H1 (cell line): ENCODE measurements around the gene SYP. TPM values are rescaled to one million over a fixed set of nuclear protein-coding genes. Genes with fewer than 3 reads are reported as not detected.

Experiments
- CTCF ChIA-PET: fragments of 300-600 bp; sonication (Branson Sonifier 250); formaldehyde crosslinking; loops from one replicate; lab custom pipeline; 2021; ENCODE audit not compliant: partially characterized antibody; lab: Charles Lee
- POLR2A ChIA-PET: fragments of 300-600 bp; sonication (Branson Sonifier 250); formaldehyde crosslinking; loops from one replicate; lab custom pipeline; 2021; ENCODE audit warnings: inconsistent platforms; ENCODE audit not compliant: partially characterized antibody; lab: Charles Lee
- DNase-seq, 2 experiments: peaks; one replicate each; pipeline versions ENCODE4 v3.0.0 to v3.0.0-alpha.2; 2010 to 2022; ENCODE audit warnings: low spot score in 2 of 2, low read depth in 1 of 2, mixed read lengths in 1 of 2
- FAIRE-seq: peaks from 2 replicates; lab custom pipeline; 2011; peaks lifted over from hg19 to GRCh38; lab: Jason Lieb, UNC
- H2AFZ ChIP-seq: 2 replicates; pipeline ENCODE4 v1.8.1; 2012; ENCODE audit warnings: low read length, inconsistent platforms
- H2AK5ac ChIP-seq: 2 replicates; pipeline ENCODE4 v1.6.1; 2013; ENCODE audit warnings: low read depth, low read length
- H2BK120ac ChIP-seq: replicated peaks from 2 replicates; pipeline ENCODE3; 2013; ENCODE audit warnings: low read depth, low read length, inconsistent platforms
- H2BK12ac ChIP-seq: 2 replicates; pipeline ENCODE4 v1.6.1; 2013; ENCODE audit warnings: low read depth, low read length
- H2BK15ac ChIP-seq: 2 replicates; pipeline ENCODE4 v1.6.1; 2013; ENCODE audit warnings: low read length
- H2BK20ac ChIP-seq: 2 replicates; pipeline ENCODE4 v1.6.1; 2013; ENCODE audit warnings: low read length
- H2BK5ac ChIP-seq: 2 replicates; pipeline ENCODE4 v1.6.1; 2013; ENCODE audit warnings: low read depth, low read length
- H3K14ac ChIP-seq: 2 replicates; pipeline ENCODE4 v1.6.1; 2013; ENCODE audit warnings: inconsistent platforms; ENCODE audit not compliant: insufficient read length
- H3K18ac ChIP-seq: 2 replicates; pipeline ENCODE4 v1.6.1; 2013; ENCODE audit warnings: low read length; ENCODE audit errors: extremely low read depth
- H3K23ac ChIP-seq: 2 replicates; pipeline ENCODE4 v1.6.1; 2013; ENCODE audit warnings: inconsistent platforms; ENCODE audit not compliant: insufficient read length
- H3K23me2 ChIP-seq: 2 replicates; pipeline ENCODE4 v1.6.1; 2013; ENCODE audit warnings: low read depth, low read length
- H3K27ac ChIP-seq: 2 replicates; pipeline ENCODE4 v1.6.1; 2011; ENCODE audit warnings: low read depth, low read length, inconsistent platforms
- H3K27me3 ChIP-seq, 4 experiments: replicated peaks in 1 of 4; 1 replicate in 1 of 4; 2 replicates in 3 of 4; pipeline versions ENCODE4 v1.6.1 to v1.8.1; 2011 to 2013; ENCODE audit warnings: low read length in 3 of 4, mild to moderate bottlenecking in 3 of 4, inconsistent platforms in 2 of 4, mixed read lengths in 2 of 4, moderate library complexity in 1 of 4; ENCODE audit not compliant: control insufficient read depth in 3 of 4, insufficient read depth in 3 of 4; ENCODE audit errors: extremely low read depth in 1 of 4
- H3K36me3 ChIP-seq, 4 experiments: 2 replicates each; pipeline versions ENCODE4 v1.6.1 to v1.8.1; 2011 to 2013; ENCODE audit warnings: mild to moderate bottlenecking in 4 of 4, low read length in 3 of 4, moderate library complexity in 2 of 4, control low read depth in 1 of 4, inconsistent platforms in 1 of 4; ENCODE audit not compliant: insufficient read depth in 4 of 4, control insufficient read depth in 2 of 4
- H3K4ac ChIP-seq: replicated peaks from 2 replicates; pipeline ENCODE3; 2013; ENCODE audit warnings: low read length, low read depth, mixed read lengths, inconsistent platforms; ENCODE audit not compliant: insufficient read length
- H3K4me1 ChIP-seq, 4 experiments: replicated peaks in 1 of 4; 1 replicate in 1 of 4; 2 replicates in 3 of 4; pipeline versions ENCODE4 v1.6.1 to v1.8.1; 2011 to 2013; ENCODE audit warnings: low read length in 3 of 4, inconsistent platforms in 2 of 4, mixed read lengths in 1 of 4; ENCODE audit not compliant: insufficient read depth in 4 of 4, control insufficient read depth in 3 of 4
- H3K4me2 ChIP-seq, 2 experiments: 2 replicates each; pipeline versions ENCODE4 v1.6.1 to v1.8.1; 2011 to 2013; ENCODE audit warnings: low read depth in 2 of 2, low read length in 2 of 2, control low read depth in 1 of 2, inconsistent platforms in 1 of 2, mild to moderate bottlenecking in 1 of 2; ENCODE audit not compliant: insufficient read depth in 1 of 2
- H3K4me3 ChIP-seq, 4 experiments: fragments of 200-600, 300-600 bp in 1 of 4; sonication (generic), shearing (Covaris generic), sonication (Bioruptor Twin) in 1 of 4; 2 replicates each; pipeline versions ENCODE4 v1.5.1 to v1.8.1; 2011 to 2016; ENCODE audit warnings: low read length in 4 of 4, low read depth in 3 of 4, control low read depth in 2 of 4, inconsistent platforms in 2 of 4, mild to moderate bottlenecking in 2 of 4, mixed read lengths in 1 of 4, moderate library complexity in 1 of 4; ENCODE audit not compliant: insufficient read depth in 2 of 4; ENCODE audit errors: extremely low read depth in 1 of 4
- H3K56ac ChIP-seq: replicated peaks from 2 replicates; pipeline ENCODE3; 2013; ENCODE audit warnings: low read depth, mild to moderate bottlenecking, mixed read lengths, low read length, inconsistent platforms; ENCODE audit not compliant: insufficient read length
- H3K79me1 ChIP-seq: 2 replicates; pipeline ENCODE4 v1.6.1; 2013; ENCODE audit warnings: low read depth, low read length, control low read depth
- H3K79me2 ChIP-seq, 2 experiments: 2 replicates each; pipeline versions ENCODE4 v1.6.1 to v1.8.1; 2012 to 2013; ENCODE audit warnings: low read length in 2 of 2, mild to moderate bottlenecking in 2 of 2, inconsistent platforms in 1 of 2; ENCODE audit not compliant: insufficient read depth in 2 of 2, control insufficient read depth in 1 of 2
- H3K9ac ChIP-seq, 4 experiments: replicated peaks in 1 of 4; 1 replicate in 1 of 4; 2 replicates in 3 of 4; pipeline versions ENCODE4 v1.6.1 to v1.8.1; 2011 to 2013; ENCODE audit warnings: low read depth in 3 of 4, low read length in 3 of 4, control low read depth in 2 of 4, mild to moderate bottlenecking in 2 of 4, moderate library complexity in 2 of 4, inconsistent platforms in 1 of 4; ENCODE audit errors: extremely low read depth in 1 of 4
- H3K9me3 ChIP-seq, 2 experiments: 2 replicates each; pipeline versions ENCODE4 v1.6.1 to v1.8.1; 2012 to 2013; ENCODE audit warnings: mild to moderate bottlenecking in 2 of 2, moderate library complexity in 2 of 2, control low read depth in 1 of 2, inconsistent platforms in 1 of 2, low read depth in 1 of 2, low read length in 1 of 2, mixed read lengths in 1 of 2; ENCODE audit not compliant: insufficient read depth in 2 of 2
- H4K20me1 ChIP-seq, 2 experiments: replicated peaks in 1 of 2; 2 replicates each; pipeline versions ENCODE3 to v1.8.1; 2011 to 2013; ENCODE audit warnings: inconsistent platforms in 2 of 2, low read length in 2 of 2, mild to moderate bottlenecking in 1 of 2; ENCODE audit not compliant: insufficient read depth in 2 of 2, control insufficient read depth in 1 of 2
- H4K5ac ChIP-seq: 2 replicates; pipeline ENCODE4 v1.6.1; 2013; ENCODE audit warnings: low read length, low read depth, mixed read lengths, inconsistent platforms; ENCODE audit not compliant: insufficient read length
- H4K8ac ChIP-seq: 2 replicates; pipeline ENCODE4 v1.8.0; 2013; ENCODE audit warnings: mild to moderate bottlenecking, moderate library complexity, low read length, inconsistent platforms; ENCODE audit not compliant: insufficient read depth; ENCODE audit errors: extremely low read depth
- H4K91ac ChIP-seq: replicated peaks from 2 replicates; pipeline ENCODE3; 2013; ENCODE audit warnings: low read length, mixed read lengths, inconsistent platforms; ENCODE audit not compliant: insufficient read length
- ASH2L ChIP-seq: fragments of 200-600, 300-600 bp; sonication (generic); IDR thresholded peaks from one replicate; pipeline ENCODE4 v1.7.1; 2017; ENCODE audit warnings: low read length
- CHD2 ChIP-seq: IDR thresholded peaks from 2 replicates; pipeline ENCODE4 v1.6.1; 2012; ENCODE audit warnings: low read length, improper control_type of control experiment
- FOSL1 ChIP-seq: IDR thresholded peaks from 2 replicates; pipeline ENCODE4 v1.6.1; 2011; ENCODE audit warnings: mild to moderate bottlenecking, low read depth, low read length, moderate library complexity; ENCODE audit not compliant: insufficient read depth
- KDM1A ChIP-seq: fragments of 200-600, 300-600 bp; sonication (generic); IDR thresholded peaks from 2 replicates; pipeline ENCODE4 v1.7.1; 2016; ENCODE audit warnings: mild to moderate bottlenecking, low read length, borderline replicate concordance
- MAFK ChIP-seq: IDR thresholded peaks from 2 replicates; pipeline ENCODE4 v1.6.1; 2012; ENCODE audit warnings: low read depth, mild to moderate bottlenecking, improper control_type of control experiment, low read length
- PHF8 ChIP-seq: fragments of 200-600 bp; sonication (generic); conservative IDR thresholded peaks from 2 replicates; pipeline ENCODE4 v1.7.1; 2012; ENCODE audit warnings: low read depth, mild to moderate bottlenecking, inconsistent platforms, low read length, moderate library complexity
- RFX5 ChIP-seq: IDR thresholded peaks from 2 replicates; pipeline ENCODE4 v1.6.1; 2011; ENCODE audit warnings: low read depth, low read length, improper control_type of control experiment, borderline replicate concordance
- SIN3A ChIP-seq, 2 experiments: IDR thresholded peaks in 1 of 2; conservative IDR thresholded peaks in 1 of 2; 2 replicates each; pipeline ENCODE4 v1.6.1; 2011 to 2012; ENCODE audit warnings: low read length in 2 of 2, improper control_type of control experiment in 1 of 2, low read depth in 1 of 2, mild to moderate bottlenecking in 1 of 2
- SIRT6 ChIP-seq: IDR thresholded peaks from one replicate; pipeline ENCODE4 v1.7.1; 2012; ENCODE audit warnings: low read length, inconsistent platforms
- TCF12 ChIP-seq: IDR thresholded peaks from 2 replicates; pipeline ENCODE4 v1.6.1; 2011; ENCODE audit warnings: low read depth, mild to moderate bottlenecking, low read length
- TEAD4 ChIP-seq: IDR thresholded peaks from 2 replicates; pipeline ENCODE4 v1.6.1; 2012; ENCODE audit warnings: low read depth, low read length, inconsistent platforms, mixed read lengths
- WGBS, 2 experiments: shearing (Covaris generic) in 1 of 2; methylation state at CpG; one replicate each; pipeline versions ENCODE4 v1.1.6 to v1.1.7; 2013 to 2015; ENCODE audit warnings: low lambda C conversion rate in 2 of 2, mixed read lengths in 2 of 2, inconsistent platforms in 1 of 2, low coverage in 1 of 2, missing lambda C conversion rate in 1 of 2; ENCODE audit not compliant: insufficient replicate concordance in 2 of 2, insufficient coverage in 1 of 2, insufficient read length in 1 of 2; ENCODE audit errors: extremely low coverage in 1 of 2, missing lambda C conversion rate in 1 of 2; 5-methylcytosine and 5-hydroxymethylcytosine counted together
- polyA plus RNA-seq, 7 experiments: library from polyadenylated mRNA; depleted of rRNA in 3 of 7; stranded (reverse) in 5 of 7; unstranded in 2 of 7; fragments of >200 nt in 5 of 7; fragments of 200-250 nt in 2 of 7; gene quantifications; 1 replicate in 5 of 7; 2 replicates in 1 of 7; 4 replicates in 1 of 7; pipeline versions ENCODE4 v1.2.1 to v1.2.3, GENCODE V29; 2011 to 2013; ENCODE audit warnings: missing spikeins in 2 of 7, mixed read lengths in 2 of 7
- total RNA-seq: library from RNA; stranded (reverse); fragmentation: NEBNext Ultra II Directional; extraction: Animal tissue kit (Norgen Biotek cat#: 25700); gene quantifications from 2 replicates; pipeline ENCODE4 v1.2.1, GENCODE V29; 2021

The SYP gene
- total and polyA plus RNA-seq, 2 of the 8 experiments (the other 6 are each of a cell fraction or from before 2014, with no cell fraction given), result 4.3 to 10.8 TPM

GRCh38 chrX:49197543-49198087, 2.4 kb downstream of the SYP start:
- Histone ChIP-seq H3K23me2 (peaks cover 5% of the 10 kb centered on the region; the same call in 1 of the 2 replicates), H2AFZ (no peak overlapping the region), H3K79me2 (no peaks in the 10 kb centered on the region), H2BK5ac (no peak overlapping the region), H4K20me1 (no peaks in the 10 kb centered on the region), H2BK15ac (peak overlapping the region; percentile 31; the same call in 1 of the 2 replicates), H3K4ac (no peak overlapping the region), H3K4me1 (peaks cover 2 to 11% (median 5%) of the 10 kb centered on the region in 4 experiments; a peak in 6 of 7 replicates), H3K9ac (no peak overlapping the region), H2BK20ac (no peak overlapping the region), H4K91ac (no peak overlapping the region), H3K18ac (no peak overlapping the region), H3K23ac (no peak overlapping the region), H4K8ac (no peak overlapping the region; the same call in 1 of the 2 replicates), H3K14ac (no peak overlapping the region), H3K27me3 (no peaks in the 10 kb centered on the region), H2BK120ac (no peak overlapping the region), H2AK5ac (no peak overlapping the region), H3K56ac (no peak overlapping the region), H3K79me1 (no peaks in the 10 kb centered on the region), H3K36me3 (no peaks in the 10 kb centered on the region), H3K4me2 (no peak overlapping the region; a peak in 1 of 4 replicates), H2BK12ac (no peak overlapping the region), H3K9me3 (no peaks in the 10 kb centered on the region), H3K4me3 (no peak overlapping the region), H4K5ac (no peak overlapping the region), H3K27ac (no peak overlapping the region)
- POLR2A ChIA-PET, result no interaction called here
- FAIRE-seq, result no peak
- no peak for DNase-seq
- TF ChIP-seq RFX5, result no peak
- no peak for TF ChIP-seq PHF8
- TF ChIP-seq ASH2L, result no peak
- no peak for TF ChIP-seq SIRT6
- no peak for TF ChIP-seq TCF12
- TF ChIP-seq SIN3A (conservative IDR thresholded peaks at IDR 0.05 in 1 of 2, IDR thresholded peaks at IDR 0.05 in 1 of 2; ENCODE audit: low read depth in 1 of 2, low read length in 2 of 2), result no peak
- TF ChIP-seq TEAD4, result no peak
- TF ChIP-seq CHD2, result no peak
- TF ChIP-seq MAFK, result no peak
- TF ChIP-seq KDM1A, result no peak
- no peak for TF ChIP-seq FOSL1
- CTCF ChIA-PET, result interaction anchor here (0.9 kb wide), 1 partner anchor 12 kb away, joined by 3 read pairs; no protein-coding TSS in a partner anchor
- WGBS, 2 experiments, result 94% methylated on average over 6 of the region's 13 CpGs; no CpG with 5 or more reads in 1 of the 2 experiments
